ENCODE results near the gene SEMA5A.

GRCh38 chr5:9477537-9477936 is 68.3 kb downstream of the SEMA5A start:
- TF ChIP-seq, protein P1, sequence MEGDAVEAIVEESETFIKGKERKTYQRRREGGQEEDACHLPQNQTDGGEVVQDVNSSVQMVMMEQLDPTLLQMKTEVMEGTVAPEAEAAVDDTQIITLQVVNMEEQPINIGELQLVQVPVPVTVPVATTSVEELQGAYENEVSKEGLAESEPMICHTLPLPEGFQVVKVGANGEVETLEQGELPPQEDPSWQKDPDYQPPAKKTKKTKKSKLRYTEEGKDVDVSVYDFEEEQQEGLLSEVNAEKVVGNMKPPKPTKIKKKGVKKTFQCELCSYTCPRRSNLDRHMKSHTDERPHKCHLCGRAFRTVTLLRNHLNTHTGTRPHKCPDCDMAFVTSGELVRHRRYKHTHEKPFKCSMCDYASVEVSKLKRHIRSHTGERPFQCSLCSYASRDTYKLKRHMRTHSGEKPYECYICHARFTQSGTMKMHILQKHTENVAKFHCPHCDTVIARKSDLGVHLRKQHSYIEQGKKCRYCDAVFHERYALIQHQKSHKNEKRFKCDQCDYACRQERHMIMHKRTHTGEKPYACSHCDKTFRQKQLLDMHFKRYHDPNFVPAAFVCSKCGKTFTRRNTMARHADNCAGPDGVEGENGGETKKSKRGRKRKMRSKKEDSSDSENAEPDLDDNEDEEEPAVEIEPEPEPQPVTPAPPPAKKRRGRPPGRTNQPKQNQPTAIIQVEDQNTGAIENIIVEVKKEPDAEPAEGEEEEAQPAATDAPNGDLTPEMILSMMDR (IDR thresholded peaks at IDR 0.05) = no peak
- no peak for TF ChIP-seq POLR2A (IDR thresholded peaks at IDR 0.05)
